ENCODE measurements around the gene TMEM182. TPM values are rescaled to one million over a fixed set of nuclear protein-coding genes. Genes with fewer than 3 reads are reported as not detected.

TMEM182 gene
- polyA plus RNA-seq, 1 donor (not counting 4 experiments of a cell fraction or from before 2014, with no cell fraction given), result 3.5 TPM

GRCh38 chr2:102795641-102796040 is 33.8 kb downstream of the TMEM182 start:
- Histone ChIP-seq H2AFZ (ENCODE audit: control insufficient read depth, low read length) (no peak overlapping the region), H3K9me1 (ENCODE audit: control insufficient read depth, extremely low read depth, insufficient read depth, low read length) (no peaks in the 10 kb centered on the region), H3K27ac (ENCODE audit: control insufficient read depth, insufficient read depth, low read length) (no peak overlapping the region), H3K9me3 (ENCODE audit: control insufficient read depth, low read depth, low read length) (peaks cover 2% of the 10 kb centered on the region), H3K36me3 (ENCODE audit: control insufficient read depth in 2 of 2, extremely low read depth in 1 of 2, insufficient read depth in 2 of 2, low read length in 2 of 2) (no peaks in the 10 kb centered on the region), H3K9ac (ENCODE audit: control insufficient read depth, extremely low read depth, insufficient read depth, low read length) (no peak overlapping the region), H4K20me1 (ENCODE audit: control insufficient read depth, extremely low read depth, insufficient read depth, low read length) (no peaks in the 10 kb centered on the region), H3K79me2 (ENCODE audit: control insufficient read depth, insufficient read depth, low read length) (no peaks in the 10 kb centered on the region), H3K4me2 (ENCODE audit: control insufficient read depth, extremely low read depth, insufficient read depth, low read depth, low read length) (no peak overlapping the region), H3K4me1 (ENCODE audit: control insufficient read depth, extremely low read depth, insufficient read depth, low read length) (no peaks in the 10 kb centered on the region), H3K27me3 (ENCODE audit: control insufficient read depth, extremely low read depth, insufficient read depth, low read length) (no peaks in the 10 kb centered on the region), H3K4me3 (ENCODE audit: control insufficient read depth in 2 of 3, extremely low read depth in 1 of 3, insufficient read depth in 2 of 3, low read depth in 1 of 3, low read length in 3 of 3) (no peak overlapping the region)
- DNase-seq (ENCODE audit: low read depth, low spot score) (no peak), FAIRE-seq (no peak)
- dilution Hi-C loops (cut with MboI; ENCODE audit: extremely low pct_ligation_motif_present, low sequenced_read_pairs), result no loop called here
- TF ChIP-seq EZH2 (IDR thresholded peaks at IDR 0.05; ENCODE audit: low read length), result no peak
- TF ChIP-seq, protein P1, sequence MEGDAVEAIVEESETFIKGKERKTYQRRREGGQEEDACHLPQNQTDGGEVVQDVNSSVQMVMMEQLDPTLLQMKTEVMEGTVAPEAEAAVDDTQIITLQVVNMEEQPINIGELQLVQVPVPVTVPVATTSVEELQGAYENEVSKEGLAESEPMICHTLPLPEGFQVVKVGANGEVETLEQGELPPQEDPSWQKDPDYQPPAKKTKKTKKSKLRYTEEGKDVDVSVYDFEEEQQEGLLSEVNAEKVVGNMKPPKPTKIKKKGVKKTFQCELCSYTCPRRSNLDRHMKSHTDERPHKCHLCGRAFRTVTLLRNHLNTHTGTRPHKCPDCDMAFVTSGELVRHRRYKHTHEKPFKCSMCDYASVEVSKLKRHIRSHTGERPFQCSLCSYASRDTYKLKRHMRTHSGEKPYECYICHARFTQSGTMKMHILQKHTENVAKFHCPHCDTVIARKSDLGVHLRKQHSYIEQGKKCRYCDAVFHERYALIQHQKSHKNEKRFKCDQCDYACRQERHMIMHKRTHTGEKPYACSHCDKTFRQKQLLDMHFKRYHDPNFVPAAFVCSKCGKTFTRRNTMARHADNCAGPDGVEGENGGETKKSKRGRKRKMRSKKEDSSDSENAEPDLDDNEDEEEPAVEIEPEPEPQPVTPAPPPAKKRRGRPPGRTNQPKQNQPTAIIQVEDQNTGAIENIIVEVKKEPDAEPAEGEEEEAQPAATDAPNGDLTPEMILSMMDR (optimal IDR thresholded peaks at IDR 0.05 in 1 of 3, IDR thresholded peaks at IDR 0.05 in 1 of 3, conservative IDR thresholded peaks at IDR 0.05 in 1 of 3; ENCODE audit: extremely low read depth in 1 of 3, insufficient read depth in 2 of 3, low read length in 3 of 3), result no peak

GRCh38 chr2:102796337-102796736 is 34.5 kb downstream of the TMEM182 start:
- H3K9me1 ChIP-seq (ENCODE audit: control insufficient read depth, extremely low read depth, insufficient read depth, low read length), result no peaks in the 10 kb centered on the region
- no peaks in the 10 kb centered on the region for H3K79me2 ChIP-seq (ENCODE audit: control insufficient read depth, insufficient read depth, low read length)
- H3K4me1 ChIP-seq (ENCODE audit: control insufficient read depth, extremely low read depth, insufficient read depth, low read length), result no peaks in the 10 kb centered on the region
- TF ChIP-seq EZH2 (IDR thresholded peaks at IDR 0.05; ENCODE audit: low read length), result no peak
- TF ChIP-seq, protein P1 (optimal IDR thresholded peaks at IDR 0.05 in 1 of 3, IDR thresholded peaks at IDR 0.05 in 1 of 3, conservative IDR thresholded peaks at IDR 0.05 in 1 of 3; ENCODE audit: extremely low read depth in 1 of 3, insufficient read depth in 2 of 3, low read length in 3 of 3), result no peak
- H3K36me3 ChIP-seq (ENCODE audit: control insufficient read depth in 2 of 2, extremely low read depth in 1 of 2, insufficient read depth in 2 of 2, low read length in 2 of 2), result no peaks in the 10 kb centered on the region
- FAIRE-seq (no peak), DNase-seq (ENCODE audit: low read depth, low spot score) (no peak)
- no peaks in the 10 kb centered on the region for H4K20me1 ChIP-seq (ENCODE audit: control insufficient read depth, extremely low read depth, insufficient read depth, low read length)
- H3K27ac ChIP-seq (ENCODE audit: control insufficient read depth, insufficient read depth, low read length), result no peak overlapping the region
- peaks cover 4% of the 10 kb centered on the region for H3K9me3 ChIP-seq (ENCODE audit: control insufficient read depth, low read depth, low read length)
- no peak overlapping the region for H3K4me2 ChIP-seq (ENCODE audit: control insufficient read depth, extremely low read depth, insufficient read depth, low read depth, low read length)
- no peaks in the 10 kb centered on the region for H3K27me3 ChIP-seq (ENCODE audit: control insufficient read depth, extremely low read depth, insufficient read depth, low read length)
- dilution Hi-C loops (cut with MboI; ENCODE audit: extremely low pct_ligation_motif_present, low sequenced_read_pairs), result no loop called here
- H3K4me3 ChIP-seq (ENCODE audit: control insufficient read depth in 2 of 3, extremely low read depth in 1 of 3, insufficient read depth in 2 of 3, low read depth in 1 of 3, low read length in 3 of 3), result no peak overlapping the region
- H3K9ac ChIP-seq (ENCODE audit: control insufficient read depth, extremely low read depth, insufficient read depth, low read length), result no peak overlapping the region
- H2AFZ ChIP-seq (ENCODE audit: control insufficient read depth, low read length), result no peak overlapping the region

Data from keratinocyte (primary cell).